Measurements from ENCODE around the gene GCNT4.

The GCNT4 gene

GRCh38 chr5:75034137-75034739, 18.1 kb downstream of the GCNT4 start:
- CTCF ChIA-PET: interaction anchor here (2.2 kb wide), 1 partner anchor 16 kb away, joined by 5 read pairs; no protein-coding TSS in a partner anchor
- POLR2A ChIA-PET: no interaction called here
- TF ChIP-seq, protein P1, sequence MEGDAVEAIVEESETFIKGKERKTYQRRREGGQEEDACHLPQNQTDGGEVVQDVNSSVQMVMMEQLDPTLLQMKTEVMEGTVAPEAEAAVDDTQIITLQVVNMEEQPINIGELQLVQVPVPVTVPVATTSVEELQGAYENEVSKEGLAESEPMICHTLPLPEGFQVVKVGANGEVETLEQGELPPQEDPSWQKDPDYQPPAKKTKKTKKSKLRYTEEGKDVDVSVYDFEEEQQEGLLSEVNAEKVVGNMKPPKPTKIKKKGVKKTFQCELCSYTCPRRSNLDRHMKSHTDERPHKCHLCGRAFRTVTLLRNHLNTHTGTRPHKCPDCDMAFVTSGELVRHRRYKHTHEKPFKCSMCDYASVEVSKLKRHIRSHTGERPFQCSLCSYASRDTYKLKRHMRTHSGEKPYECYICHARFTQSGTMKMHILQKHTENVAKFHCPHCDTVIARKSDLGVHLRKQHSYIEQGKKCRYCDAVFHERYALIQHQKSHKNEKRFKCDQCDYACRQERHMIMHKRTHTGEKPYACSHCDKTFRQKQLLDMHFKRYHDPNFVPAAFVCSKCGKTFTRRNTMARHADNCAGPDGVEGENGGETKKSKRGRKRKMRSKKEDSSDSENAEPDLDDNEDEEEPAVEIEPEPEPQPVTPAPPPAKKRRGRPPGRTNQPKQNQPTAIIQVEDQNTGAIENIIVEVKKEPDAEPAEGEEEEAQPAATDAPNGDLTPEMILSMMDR (IDR thresholded peaks at IDR 0.05; ENCODE audit: control extremely low read depth, extremely low read depth, low read depth, missing control alignments): no peak
- DNase-seq (ENCODE audit: extremely low spot score): no peak

GRCh38 chr5:75031366-75031765, 21.0 kb downstream of the GCNT4 start:
- POLR2A ChIA-PET: no interaction called here
- TF ChIP-seq, protein P1 (IDR thresholded peaks at IDR 0.05; ENCODE audit: control extremely low read depth, extremely low read depth, low read depth, missing control alignments): no peak

GRCh38 chr5:75028090-75028489, 24.3 kb downstream of the GCNT4 start:
- CTCF ChIA-PET: no interaction called here
- POLR2A ChIA-PET: no interaction called here
- TF ChIP-seq, protein P1 (IDR thresholded peaks at IDR 0.05; ENCODE audit: control extremely low read depth, extremely low read depth, low read depth, missing control alignments): no peak
- DNase-seq (ENCODE audit: extremely low spot score): no peak

More at GRCh38 chr5:75031366-75031765, 21.0 kb downstream of the GCNT4 start:
- DNase-seq (ENCODE audit: extremely low spot score): no peak
- CTCF ChIA-PET: no interaction called here

- POLR2A ChIA-PET: no interaction called here
- TF ChIP-seq, protein P1 (IDR thresholded peaks at IDR 0.05; ENCODE audit: control extremely low read depth, extremely low read depth, low read depth, missing control alignments): no peak
- CTCF ChIA-PET: no interaction called here
- no peak for DNase-seq (ENCODE audit: extremely low spot score)
Measured at GRCh38 chr5:75023368-75024159, 28.8 kb downstream of the GCNT4 start.

- CTCF ChIA-PET: no interaction called here
- no peak for DNase-seq (ENCODE audit: extremely low spot score)
- POLR2A ChIA-PET: no interaction called here
- TF ChIP-seq, protein P1 (IDR thresholded peaks at IDR 0.05; ENCODE audit: control extremely low read depth, extremely low read depth, low read depth, missing control alignments): no peak
Measured at GRCh38 chr5:75021800-75022199, 30.6 kb downstream of the GCNT4 start.

DNA sequence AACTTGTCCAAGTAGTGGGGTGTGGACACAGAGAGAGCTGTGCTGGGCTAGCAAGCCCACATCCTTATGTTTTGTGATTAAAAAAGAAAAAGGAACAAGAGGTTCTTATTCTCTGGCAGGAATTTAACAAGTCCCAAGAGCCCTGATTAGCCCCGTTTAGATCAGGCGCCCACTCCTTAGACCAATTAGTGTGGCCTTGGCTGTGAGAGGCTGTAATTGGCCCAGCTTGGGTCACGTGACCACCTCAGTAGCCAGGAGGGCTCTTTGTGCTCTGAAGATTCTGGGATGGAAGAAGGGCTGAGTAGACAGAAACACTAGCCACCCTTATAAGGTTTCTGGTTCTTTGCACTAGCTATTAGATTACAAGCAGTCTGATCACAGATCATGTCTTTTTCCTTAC, 31.1 kb downstream of the GCNT4 start:
- POLR2A ChIA-PET: no interaction called here
- DNase-seq (ENCODE audit: extremely low spot score): no peak
- TF ChIP-seq, protein P1 (IDR thresholded peaks at IDR 0.05; ENCODE audit: control extremely low read depth, extremely low read depth, low read depth, missing control alignments): no peak
- CTCF ChIA-PET: no interaction called here

Data from GM10248 (cell line).